C1 segment of cervical spinal cord (tissue), 14 donors: Measurements from ENCODE around the gene CDKAL1.
"Not testable (repeated sequence)": the region's sequence is repeated elsewhere in the genome, so short reads cannot be mapped to it uniquely, and the experiment has no call there.

Experiments
- DNase-seq, 14 donors: peaks; one replicate each; lab custom pipeline; 2025; lab: John Stamatoyannopoulos, UW

The CDKAL1 gene

GRCh38 chr6:21061892-21062291, 527.6 kb downstream of the CDKAL1 start:
- DNase-seq = no peak

GRCh38 chr6:21064756-21065340, 530.6 kb downstream of the CDKAL1 start:
- no peak for DNase-seq

GRCh38 chr6:21067521-21067920, 533.3 kb downstream of the CDKAL1 start:
- no peak for DNase-seq

GRCh38 chr6:21070620-21071019, 536.4 kb downstream of the CDKAL1 start:
- DNase-seq = no peak

- DNase-seq = no peak
These were observed 537.7 kb downstream of the CDKAL1 start for GRCh38 chr6:21071780-21072468.

- no peak for DNase-seq
These were observed 539.1 kb downstream of the CDKAL1 start for GRCh38 chr6:21073318-21073839.

GRCh38 chr6:21074484-21074883, 540.2 kb downstream of the CDKAL1 start:
- no peak for DNase-seq

GRCh38 chr6:21075986-21076385, 541.7 kb downstream of the CDKAL1 start:
- no peak for DNase-seq

- no peak for DNase-seq
These were observed 544.2 kb downstream of the CDKAL1 start for GRCh38 chr6:21078497-21078896.

- DNase-seq = no peak
These were observed 545.3 kb downstream of the CDKAL1 start for GRCh38 chr6:21079468-21080048.

GRCh38 chr6:21080221-21080620, 546.0 kb downstream of the CDKAL1 start:
- no peak for DNase-seq

- no peak for DNase-seq
These were observed 547.8 kb downstream of the CDKAL1 start for GRCh38 chr6:21082091-21082490.

GRCh38 chr6:21083708-21084107, 549.5 kb downstream of the CDKAL1 start:
- no peak for DNase-seq

GRCh38 chr6:21084656-21085055, 550.4 kb downstream of the CDKAL1 start:
- no peak for DNase-seq

- DNase-seq = no peak
These were observed 551.0 kb downstream of the CDKAL1 start for GRCh38 chr6:21085211-21085610.

GRCh38 chr6:21085643-21086042, 551.4 kb downstream of the CDKAL1 start:
- DNase-seq = no peak

GRCh38 chr6:21087188-21087587, 552.9 kb downstream of the CDKAL1 start:
- DNase-seq = no peak

GRCh38 chr6:21091411-21091810, 557.2 kb downstream of the CDKAL1 start:
- no peak for DNase-seq

- DNase-seq = not testable (repeated sequence)
These were observed 558.0 kb downstream of the CDKAL1 start for GRCh38 chr6:21092231-21092772.

GRCh38 chr6:21095462-21095861, 561.2 kb downstream of the CDKAL1 start:
- no peak for DNase-seq

- DNase-seq = no peak
These were observed 563.9 kb downstream of the CDKAL1 start for GRCh38 chr6:21098134-21098533.

GRCh38 chr6:21098744-21099143, 564.5 kb downstream of the CDKAL1 start:
- DNase-seq = no peak
